GM12878 (cell line): ENCODE measurements around the gene PI4K2A. TPM values are rescaled to one million over a fixed set of nuclear protein-coding genes. Genes with fewer than 3 reads are reported as not detected.
A peak's percentile ranks its signal among the peaks of the same experiment; 100 is the strongest.
"Not testable (repeated sequence)": the region's sequence is repeated elsewhere in the genome, so short reads cannot be mapped to it uniquely, and the experiment has no call there.

ENCODE experiments used
- ATAC-seq: fragments of 200-7000 bp; cut with Tn5 transposase; 3 replicates; pipeline ENCODE4 v1.9.1; 2020; ENCODE audit warnings: mild to moderate bottlenecking, moderate library complexity
- BruUV-seq: library from RNA; stranded (reverse); fragments of 400-500 nt; replicated peaks from 2 replicates; lab custom pipeline; 2021; lab: Mats Ljungman, UMichigan
- CTCF ChIA-PET: fragments of 300-600 bp; sonication (Branson Sonifier 250); formaldehyde crosslinking; extraction: SDS; loops from one replicate; lab custom pipeline; 2021; ENCODE audit warnings: inconsistent platforms; lab: Yijun Ruan, JAX
- POLR2A ChIA-PET: fragments of 350-600 bp; formaldehyde crosslinking; extraction: SDS; loops from one replicate; lab custom pipeline; 2021; ENCODE audit warnings: inconsistent platforms; lab: Charles Lee
- RAD21 ChIA-PET: fragments of 300-600 bp; sonication (Branson Sonifier 250); formaldehyde crosslinking; loops from one replicate; lab custom pipeline; 2023; ENCODE audit warnings: antibody characterized with exemption; ENCODE audit not compliant: unreplicated experiment; lab: Charles Lee
- SMC1A ChIA-PET: fragments of 300-600 bp; sonication (Branson Sonifier 250); formaldehyde crosslinking; loops from one replicate; lab custom pipeline; 2023; ENCODE audit not compliant: unreplicated experiment, uncharacterized antibody; lab: Charles Lee
- DNase-seq: peaks from one replicate; pipeline ENCODE4 v3.0.0-alpha.2; 2011; ENCODE audit warnings: low read depth, low spot score
- FAIRE-seq: peaks from 3 replicates; lab custom pipeline; 2011; peaks lifted over from hg19 to GRCh38; lab: Jason Lieb, UNC
- H2AFZ ChIP-seq: 2 replicates; pipeline ENCODE4 v1.6.0; 2011; ENCODE audit warnings: low read depth, low read length, control low read depth; ENCODE audit not compliant: control insufficient read depth
- H3K27ac ChIP-seq: 2 replicates; pipeline ENCODE4 v1.5.1; 2011; ENCODE audit warnings: control low read depth; ENCODE audit not compliant: control insufficient read depth, insufficient read depth
- H3K27me3 ChIP-seq, 2 experiments: replicated peaks in 1 of 2; 2 replicates each; pipeline versions ENCODE4 v1.6.0 to v1.6.1; 2011; ENCODE audit warnings: low read length in 1 of 2; ENCODE audit not compliant: control insufficient read depth in 2 of 2, insufficient read depth in 2 of 2
- H3K36me3 ChIP-seq, 2 experiments: 2 replicates each; pipeline ENCODE4 v1.5.1; 2011; ENCODE audit warnings: low read length in 1 of 2; ENCODE audit not compliant: control insufficient read depth in 2 of 2, insufficient read depth in 2 of 2
- H3K4me1 ChIP-seq: 2 replicates; pipeline ENCODE4 v1.6.1; 2011; ENCODE audit warnings: mild to moderate bottlenecking, low read length, moderate library complexity, mixed read lengths; ENCODE audit not compliant: control insufficient read depth, insufficient read depth
- H3K4me2 ChIP-seq: 2 replicates; pipeline ENCODE4 v1.6.0; 2011; ENCODE audit warnings: control low read depth; ENCODE audit not compliant: control insufficient read depth, insufficient read depth
- H3K4me3 ChIP-seq: fragments of 200-600 bp; sonication (generic); 2 replicates; pipeline ENCODE4 v1.5.1; 2016
- H3K79me2 ChIP-seq: 2 replicates; pipeline ENCODE4 v1.6.0; 2011; ENCODE audit warnings: low read length; ENCODE audit not compliant: control insufficient read depth, insufficient read depth
- H3K9ac ChIP-seq: 2 replicates; pipeline ENCODE4 v1.8.0; 2011; ENCODE audit warnings: low read length, control low read depth, mixed read lengths; ENCODE audit not compliant: control insufficient read depth, insufficient read depth
- H3K9me3 ChIP-seq: replicated peaks from 3 replicates; pipeline ENCODE4 v1.5.1; 2011; ENCODE audit warnings: mild to moderate bottlenecking, low read length; ENCODE audit not compliant: control insufficient read depth, insufficient read depth
- H4K20me1 ChIP-seq: 2 replicates; pipeline ENCODE4 v1.6.0; 2011; ENCODE audit not compliant: control insufficient read depth, insufficient read depth
- CREM ChIP-seq: IDR thresholded peaks from 2 replicates; pipeline ENCODE4 v1.6.1; 2014; ENCODE audit warnings: antibody characterized with exemption, low read depth
- JUNB ChIP-seq: IDR thresholded peaks from 2 replicates; pipeline ENCODE4 v1.6.1; 2016; ENCODE audit warnings: antibody characterized with exemption, mild to moderate bottlenecking
- ZBTB11 ChIP-seq: fragments of 450-650 bp; formaldehyde crosslinking; IDR thresholded peaks from 2 replicates; pipeline ENCODE4 v1.5.0; 2022; ENCODE audit warnings: mild to moderate bottlenecking, missing genetic modification characterization
- WGBS: methylation state at CpG from one replicate; pipeline ENCODE4 v1.1.6; 2016; ENCODE audit warnings: low lambda C conversion rate; ENCODE audit not compliant: insufficient replicate concordance, insufficient coverage; ENCODE audit errors: missing lambda C conversion rate; 5-methylcytosine and 5-hydroxymethylcytosine counted together
- in situ Hi-C: fragments of 300-500 bp; cut with MboI; formaldehyde crosslinking; loops from 9 replicates; pipeline ENCODE4 v1.14.3; 2018; ENCODE audit warnings: mixed read lengths
- intact Hi-C: fragments of 100-400 bp; cut with micrococcal nuclease; formaldehyde crosslinking; loops from one replicate; pipeline ENCODE4 v1.14.2; 2022; ENCODE audit not compliant: unreplicated experiment
- polyA plus RNA-seq, 11 experiments: library from polyadenylated mRNA; depleted of rRNA in 4 of 11; unstranded in 6 of 11; stranded (reverse) in 5 of 11; fragments of >200 nt; fragmentation: Nextera tagmentation in 4 of 11; fragmentation: Illumina TruSeq in 1 of 11; extraction: Ambion mirVana in 4 of 11; extraction: Trizol in 1 of 11; gene quantifications; 1 replicate in 1 of 11; 2 replicates in 10 of 11; pipeline versions ENCODE4 v1.2.1 to v1.2.3, GENCODE V29; 2011 to 2016; ENCODE audit warnings: inconsistent platforms in 2 of 11, missing spikeins in 2 of 11, low read depth in 1 of 11
- total RNA-seq, 4 experiments: library from RNA; depleted of rRNA in 3 of 4; stranded (reverse); fragments of >200 nt in 3 of 4; fragmentation: Illumina TruSeq in 1 of 4; extraction: Trizol in 1 of 4; gene quantifications; 2 replicates each; pipeline versions ENCODE4 v1.2.1 to v1.2.3, GENCODE V29; 2013 to 2021
- TF ChIP-seq, protein P1 (sequence below): fragments of 450-650 bp; IDR thresholded peaks from 2 replicates; pipeline ENCODE4 v1.6.1; 2016; ENCODE audit warnings: mild to moderate bottlenecking

PI4K2A gene
- total and polyA plus RNA-seq, 10 of the 15 experiments (the other 5 are each of a cell fraction or from before 2014, with no cell fraction given), result 1.5 to 14.5 (median 10.0) TPM

DNA sequence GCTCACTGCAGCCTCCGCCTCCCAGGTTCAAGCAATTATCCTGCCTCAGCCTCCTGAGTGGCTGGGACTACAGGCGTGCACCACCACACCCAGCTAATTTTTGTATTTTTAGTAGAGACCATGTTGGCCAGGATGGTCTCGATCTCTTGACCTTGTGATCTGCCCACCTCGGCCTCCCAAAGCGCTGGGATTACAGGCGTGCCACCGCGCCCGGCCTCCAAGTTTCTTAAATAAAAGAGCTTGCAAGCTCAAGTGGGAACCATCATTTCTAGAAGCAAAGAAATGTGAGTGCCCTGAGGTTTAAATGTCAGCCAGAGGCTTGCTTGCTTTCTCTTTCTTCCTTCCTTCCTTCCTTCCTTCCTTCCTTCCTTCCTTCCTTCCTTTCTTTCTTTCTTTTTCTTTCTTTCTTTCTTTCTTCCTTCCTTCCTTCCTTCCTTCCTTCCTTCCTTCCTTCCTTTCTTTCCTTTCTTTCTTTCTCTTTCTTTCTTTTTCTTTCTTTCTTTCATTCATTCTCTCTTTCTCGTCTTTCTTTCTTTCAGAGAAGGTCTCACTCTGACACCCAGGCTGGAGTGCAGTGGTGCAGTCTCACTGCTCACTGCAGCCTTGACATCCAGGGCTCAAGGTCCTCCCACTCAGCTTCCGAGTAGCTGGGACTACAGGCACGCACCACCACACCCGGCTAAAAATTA is 2.1 kb downstream of the PI4K2A start:
- POLR2A ChIA-PET, result interaction anchor here (0.6 to 1.2 kb wide), 3 partner anchors 44 to 218 kb away, joined by 3 read pairs; partner anchors contain the start of gene ZFYVE27
- H3K9ac ChIP-seq, BruUV-seq, H3K27me3 ChIP-seq, DNase-seq, H3K9me3 ChIP-seq, in situ Hi-C loops, H4K20me1 ChIP-seq, H3K36me3 ChIP-seq, H2AFZ ChIP-seq, ATAC-seq, intact Hi-C loops, H3K27ac ChIP-seq, FAIRE-seq, H3K4me1 ChIP-seq: not testable (repeated sequence)
- H3K79me2 ChIP-seq, result peaks cover 15% of the 10 kb centered on the region
- peak overlapping the region; percentile 48; the same call in 1 of the 2 replicates for H3K4me2 ChIP-seq
- CTCF ChIA-PET, result interaction anchor here (1.0 kb wide), 1 partner anchor 309 kb away, joined by 4 read pairs; no protein-coding TSS in a partner anchor
- 98% methylated on average over 12 of the region's 13 CpGs for WGBS
- SMC1A ChIA-PET, result interaction anchor here (1.6 kb wide), 1 partner anchor 70 kb away, joined by 5 read pairs; no protein-coding TSS in a partner anchor
- H3K4me3 ChIP-seq, result 0 out of 2 replicates have a peak overlapping the region, but pooled peaks have one; percentile 91
- RAD21 ChIA-PET, result interaction anchor here (0.6 kb wide), 1 partner anchor 34 kb away, joined by 3 read pairs; no protein-coding TSS in a partner anchor

DNA sequence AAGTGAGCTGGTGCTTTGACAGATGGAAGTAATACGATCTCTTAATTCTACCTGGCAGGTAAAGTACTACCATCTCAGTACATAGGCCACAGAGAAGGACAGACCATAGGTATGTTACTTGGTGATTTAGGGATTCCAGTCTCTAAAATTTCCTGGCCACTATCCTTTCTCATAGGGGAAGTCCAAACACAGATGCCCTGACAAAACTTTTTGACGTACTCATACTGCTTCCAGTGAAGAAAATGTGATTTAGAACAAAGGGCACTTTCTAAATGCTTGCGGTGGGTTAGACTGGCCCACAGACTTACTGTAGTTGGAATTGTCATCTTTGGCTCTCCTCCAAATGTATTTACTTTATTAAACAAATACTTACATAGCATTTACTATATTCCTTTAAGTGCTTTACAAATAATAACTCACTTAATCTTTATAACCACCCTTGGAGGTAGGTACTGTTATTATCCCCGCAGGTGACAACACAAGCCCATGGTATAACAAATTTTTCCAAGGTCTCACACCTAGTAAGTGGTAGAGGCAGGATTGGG is 3.0 kb downstream of the PI4K2A start:
- H3K4me2 ChIP-seq, result no peak overlapping the region
- no peak overlapping the region for H3K9ac ChIP-seq
- H2AFZ ChIP-seq, result no peak overlapping the region
- intact Hi-C loops (no loop called here), in situ Hi-C loops (no loop called here)
- no peak overlapping the region for H3K4me3 ChIP-seq
- DNase-seq (no peak), FAIRE-seq (no peak), ATAC-seq (no peak)
- no peaks in the 10 kb centered on the region for H4K20me1 ChIP-seq
- peaks cover 15% of the 10 kb centered on the region for H3K79me2 ChIP-seq
- RAD21 ChIA-PET, result no interaction called here
- POLR2A ChIA-PET, result interaction anchor here (1.1 kb wide), 1 partner anchor 43 kb away, joined by 3 read pairs; no protein-coding TSS in a partner anchor
- TSS peak; percentile 39 for BruUV-seq
- H3K9me3 ChIP-seq, result no peaks in the 10 kb centered on the region
- CTCF ChIA-PET, result no interaction called here
- H3K27ac ChIP-seq, result no peak overlapping the region
- 93% methylated on average over 4 of the region's 4 CpGs for WGBS
- TF ChIP-seq JUNB (no peak), CREM (no peak), ZBTB11 (CRISPR knock-in tag) (no peak)
- TF ChIP-seq, protein P1, sequence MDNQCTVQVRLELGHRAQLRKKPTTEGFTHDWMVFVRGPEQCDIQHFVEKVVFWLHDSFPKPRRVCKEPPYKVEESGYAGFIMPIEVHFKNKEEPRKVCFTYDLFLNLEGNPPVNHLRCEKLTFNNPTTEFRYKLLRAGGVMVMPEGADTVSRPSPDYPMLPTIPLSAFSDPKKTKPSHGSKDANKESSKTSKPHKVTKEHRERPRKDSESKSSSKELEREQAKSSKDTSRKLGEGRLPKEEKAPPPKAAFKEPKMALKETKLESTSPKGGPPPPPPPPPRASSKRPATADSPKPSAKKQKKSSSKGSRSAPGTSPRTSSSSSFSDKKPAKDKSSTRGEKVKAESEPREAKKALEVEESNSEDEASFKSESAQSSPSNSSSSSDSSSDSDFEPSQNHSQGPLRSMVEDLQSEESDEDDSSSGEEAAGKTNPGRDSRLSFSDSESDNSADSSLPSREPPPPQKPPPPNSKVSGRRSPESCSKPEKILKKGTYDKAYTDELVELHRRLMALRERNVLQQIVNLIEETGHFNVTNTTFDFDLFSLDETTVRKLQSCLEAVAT, result no peak
- SMC1A ChIA-PET, result no interaction called here
- peaks cover 0 to 3% of the 10 kb centered on the region in 2 experiments; a peak in 1 of 4 replicates for H3K36me3 ChIP-seq
- H3K27me3 ChIP-seq, result no peaks in the 10 kb centered on the region
- H3K4me1 ChIP-seq, result peaks cover 2% of the 10 kb centered on the region
